Measurements from ENCODE around the gene NFKBIE.

Gene NFKBIE

DNA sequence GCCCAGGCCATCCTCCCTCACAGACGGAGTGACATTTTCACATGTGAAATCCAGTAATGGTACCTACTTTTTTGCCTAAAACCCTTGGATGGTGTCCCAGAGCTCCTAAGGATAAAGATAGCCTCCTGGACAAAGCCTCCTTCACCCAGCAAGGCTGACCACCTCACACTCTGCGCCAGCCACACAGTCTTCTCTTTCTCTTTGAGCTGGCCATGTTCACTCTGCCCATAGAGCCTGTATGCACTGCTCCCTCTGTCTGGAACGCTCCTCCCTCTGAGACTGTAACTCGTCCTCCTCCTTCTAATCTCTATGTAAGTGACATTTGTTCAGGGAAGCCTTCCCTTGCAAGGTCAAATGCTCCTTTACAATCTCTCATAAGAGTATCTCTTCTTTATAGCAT lies 19.5 kb upstream of the NFKBIE start:
- no peak overlapping the region for H3K27ac ChIP-seq (ENCODE audit: low read depth, low read length, poor library complexity, severe bottlenecking)
- H3K9ac ChIP-seq (ENCODE audit: low read length) = no peak overlapping the region
- H3K27me3 ChIP-seq (ENCODE audit: insufficient read depth, low read length) = 0 out of 2 replicates have a peak, but pooled peaks cover 3% of the 10 kb centered on the region
- no peaks in the 10 kb centered on the region for H3K36me3 ChIP-seq (ENCODE audit: insufficient read depth, low read length)
- H4K20me1 ChIP-seq (ENCODE audit: insufficient read depth, low read length) = no peaks in the 10 kb centered on the region
- H3F3A ChIP-seq (ENCODE audit: insufficient read depth, low read length) = no peaks in the 10 kb centered on the region
- H3K79me2 ChIP-seq (ENCODE audit: insufficient read depth, low read length) = no peaks in the 10 kb centered on the region
- no peaks in the 10 kb centered on the region for H3K4me1 ChIP-seq (ENCODE audit: insufficient read depth, low read length, severe bottlenecking)
- no peak overlapping the region for H3K4me3 ChIP-seq (ENCODE audit: low read depth, low read length, poor library complexity, severe bottlenecking)
- H2AFZ ChIP-seq (ENCODE audit: low read length) = no peak overlapping the region
- no peaks in the 10 kb centered on the region for H3K9me2 ChIP-seq (ENCODE audit: low read depth, low read length)
- no peak overlapping the region for H3K4me2 ChIP-seq (ENCODE audit: low read length)
- TF ChIP-seq, protein P1, sequence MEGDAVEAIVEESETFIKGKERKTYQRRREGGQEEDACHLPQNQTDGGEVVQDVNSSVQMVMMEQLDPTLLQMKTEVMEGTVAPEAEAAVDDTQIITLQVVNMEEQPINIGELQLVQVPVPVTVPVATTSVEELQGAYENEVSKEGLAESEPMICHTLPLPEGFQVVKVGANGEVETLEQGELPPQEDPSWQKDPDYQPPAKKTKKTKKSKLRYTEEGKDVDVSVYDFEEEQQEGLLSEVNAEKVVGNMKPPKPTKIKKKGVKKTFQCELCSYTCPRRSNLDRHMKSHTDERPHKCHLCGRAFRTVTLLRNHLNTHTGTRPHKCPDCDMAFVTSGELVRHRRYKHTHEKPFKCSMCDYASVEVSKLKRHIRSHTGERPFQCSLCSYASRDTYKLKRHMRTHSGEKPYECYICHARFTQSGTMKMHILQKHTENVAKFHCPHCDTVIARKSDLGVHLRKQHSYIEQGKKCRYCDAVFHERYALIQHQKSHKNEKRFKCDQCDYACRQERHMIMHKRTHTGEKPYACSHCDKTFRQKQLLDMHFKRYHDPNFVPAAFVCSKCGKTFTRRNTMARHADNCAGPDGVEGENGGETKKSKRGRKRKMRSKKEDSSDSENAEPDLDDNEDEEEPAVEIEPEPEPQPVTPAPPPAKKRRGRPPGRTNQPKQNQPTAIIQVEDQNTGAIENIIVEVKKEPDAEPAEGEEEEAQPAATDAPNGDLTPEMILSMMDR (IDR thresholded peaks at IDR 0.05; ENCODE audit: low read length) = no peak
- TF ChIP-seq EZH2 (IDR thresholded peaks at IDR 0.05; ENCODE audit: borderline replicate concordance, low read length) = no peak
- H3K9me3 ChIP-seq (ENCODE audit: low read length) = no peaks in the 10 kb centered on the region

DNA sequence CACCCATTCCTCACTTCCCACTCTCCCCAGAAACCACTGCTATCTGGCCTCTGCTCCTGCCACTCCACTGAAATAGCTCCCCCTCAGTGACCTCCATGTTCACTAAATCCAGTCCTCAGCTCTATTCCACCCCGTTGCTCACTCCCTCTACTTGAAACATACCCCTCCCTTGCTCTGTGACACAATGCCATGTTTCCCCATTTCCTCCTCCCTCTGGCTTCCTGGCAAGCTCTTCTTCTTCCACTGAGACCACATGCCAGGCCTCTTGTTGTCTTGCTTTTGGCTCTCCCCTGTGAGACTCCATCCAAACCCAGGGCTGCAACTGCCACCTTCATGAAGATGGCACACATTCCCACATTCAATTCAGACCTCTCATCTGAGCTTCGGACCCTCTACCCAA lies 18.8 kb upstream of the NFKBIE start:
- 0 out of 2 replicates have a peak, but pooled peaks cover 3% of the 10 kb centered on the region for H3K27me3 ChIP-seq (ENCODE audit: insufficient read depth, low read length)

GRCh38 chr6:44278774-44279697 lies 13.7 kb upstream of the NFKBIE start:
- no peaks in the 10 kb centered on the region for H3K36me3 ChIP-seq (ENCODE audit: insufficient read depth, low read length)
- no peak overlapping the region for H3K9ac ChIP-seq (ENCODE audit: low read length)
- H3K79me2 ChIP-seq (ENCODE audit: insufficient read depth, low read length) = no peaks in the 10 kb centered on the region
- H2AFZ ChIP-seq (ENCODE audit: low read length) = no peak overlapping the region
- no peaks in the 10 kb centered on the region for H3F3A ChIP-seq (ENCODE audit: insufficient read depth, low read length)
- H3K9me3 ChIP-seq (ENCODE audit: low read length) = no peaks in the 10 kb centered on the region
- H3K27me3 ChIP-seq (ENCODE audit: insufficient read depth, low read length) = no peaks in the 10 kb centered on the region
- H3K4me2 ChIP-seq (ENCODE audit: low read length) = no peak overlapping the region
- no peak overlapping the region for H3K4me3 ChIP-seq (ENCODE audit: low read depth, low read length, poor library complexity, severe bottlenecking)
- H3K9me2 ChIP-seq (ENCODE audit: low read depth, low read length) = no peaks in the 10 kb centered on the region
- H3K27ac ChIP-seq (ENCODE audit: low read depth, low read length, poor library complexity, severe bottlenecking) = no peak overlapping the region
- TF ChIP-seq EZH2 (IDR thresholded peaks at IDR 0.05; ENCODE audit: borderline replicate concordance, low read length) = no peak
- TF ChIP-seq, protein P1 (IDR thresholded peaks at IDR 0.05; ENCODE audit: low read length) = no peak
- no peaks in the 10 kb centered on the region for H4K20me1 ChIP-seq (ENCODE audit: insufficient read depth, low read length)
- H3K4me1 ChIP-seq (ENCODE audit: insufficient read depth, low read length, severe bottlenecking) = no peaks in the 10 kb centered on the region

More for the DNA sequence above, 18.8 kb upstream of the NFKBIE start:
- H3K27ac ChIP-seq (ENCODE audit: low read depth, low read length, poor library complexity, severe bottlenecking) = no peak overlapping the region
- H3K36me3 ChIP-seq (ENCODE audit: insufficient read depth, low read length) = no peaks in the 10 kb centered on the region
- TF ChIP-seq EZH2 (IDR thresholded peaks at IDR 0.05; ENCODE audit: borderline replicate concordance, low read length) = no peak
- TF ChIP-seq, protein P1 (IDR thresholded peaks at IDR 0.05; ENCODE audit: low read length) = no peak
- no peaks in the 10 kb centered on the region for H3K9me3 ChIP-seq (ENCODE audit: low read length)
- H3K9me2 ChIP-seq (ENCODE audit: low read depth, low read length) = no peaks in the 10 kb centered on the region
- no peaks in the 10 kb centered on the region for H3K4me1 ChIP-seq (ENCODE audit: insufficient read depth, low read length, severe bottlenecking)
- no peaks in the 10 kb centered on the region for H3F3A ChIP-seq (ENCODE audit: insufficient read depth, low read length)
- H3K4me2 ChIP-seq (ENCODE audit: low read length) = no peak overlapping the region
- H4K20me1 ChIP-seq (ENCODE audit: insufficient read depth, low read length) = no peaks in the 10 kb centered on the region
- no peak overlapping the region for H2AFZ ChIP-seq (ENCODE audit: low read length)
- no peak overlapping the region for H3K9ac ChIP-seq (ENCODE audit: low read length)
- no peak overlapping the region for H3K4me3 ChIP-seq (ENCODE audit: low read depth, low read length, poor library complexity, severe bottlenecking)
- H3K79me2 ChIP-seq (ENCODE audit: insufficient read depth, low read length) = no peaks in the 10 kb centered on the region

Measured in OCI-LY1 (cell line).